ENCODE results near the gene NFATC1.

The NFATC1 gene

GRCh38 chr18:79355433-79356335 is 40.0 kb upstream of the NFATC1 start:
- no peak for TF ChIP-seq CTCF (IDR thresholded peaks at IDR 0.05; ENCODE audit: borderline replicate concordance, control extremely low read depth, extremely low read depth, insufficient read depth, missing control alignments)
- DNase-seq (ENCODE audit: low spot score) = no peak
- in situ Hi-C loops (cut with MboI; ENCODE audit: low sequenced_read_pairs, unreplicated experiment) = no loop called here

- no peak for DNase-seq (ENCODE audit: low spot score)
- in situ Hi-C loops (cut with MboI; ENCODE audit: low sequenced_read_pairs, unreplicated experiment) = no loop called here
Observed at GRCh38 chr18:79356435-79356834, 39.3 kb upstream of the NFATC1 start.

GRCh38 chr18:79360933-79361332 is 34.8 kb upstream of the NFATC1 start:
- in situ Hi-C loops (cut with MboI; ENCODE audit: low sequenced_read_pairs, unreplicated experiment) = no loop called here
- TF ChIP-seq CTCF (IDR thresholded peaks at IDR 0.05; ENCODE audit: borderline replicate concordance, control extremely low read depth, extremely low read depth, insufficient read depth, missing control alignments) = no peak
- no peak for DNase-seq (ENCODE audit: low spot score)

More at GRCh38 chr18:79356435-79356834, 39.3 kb upstream of the NFATC1 start:
- no peak for TF ChIP-seq CTCF (IDR thresholded peaks at IDR 0.05; ENCODE audit: borderline replicate concordance, control extremely low read depth, extremely low read depth, insufficient read depth, missing control alignments)

- DNase-seq (ENCODE audit: low spot score) = no peak
- in situ Hi-C loops (cut with MboI; ENCODE audit: low sequenced_read_pairs, unreplicated experiment) = no loop called here
- TF ChIP-seq CTCF (IDR thresholded peaks at IDR 0.05; ENCODE audit: borderline replicate concordance, control extremely low read depth, extremely low read depth, insufficient read depth, missing control alignments) = no peak
Observed at GRCh38 chr18:79361766-79362522, 33.8 kb upstream of the NFATC1 start.

- in situ Hi-C loops (cut with MboI; ENCODE audit: low sequenced_read_pairs, unreplicated experiment) = no loop called here
- DNase-seq (ENCODE audit: low spot score) = no peak
- no peak for TF ChIP-seq CTCF (IDR thresholded peaks at IDR 0.05; ENCODE audit: borderline replicate concordance, control extremely low read depth, extremely low read depth, insufficient read depth, missing control alignments)
Observed at GRCh38 chr18:79365701-79366100, 30.0 kb upstream of the NFATC1 start.

GRCh38 chr18:79366177-79367094 is 29.3 kb upstream of the NFATC1 start:
- in situ Hi-C loops (cut with MboI; ENCODE audit: low sequenced_read_pairs, unreplicated experiment) = no loop called here

More at GRCh38 chr18:79366177-79367094, 29.3 kb upstream of the NFATC1 start:
- no peak for TF ChIP-seq CTCF (IDR thresholded peaks at IDR 0.05; ENCODE audit: borderline replicate concordance, control extremely low read depth, extremely low read depth, insufficient read depth, missing control alignments)
- DNase-seq (ENCODE audit: low spot score) = no peak

Data from GM13976 (cell line).